Activated gamma-delta T cell treated with Interleukin-2 at 50 U/mL for 16 hours (primary cell): ENCODE results near the gene NEUROG1.
"Not testable (repeated sequence)": the region's sequence is repeated elsewhere in the genome, so short reads cannot be mapped to it uniquely, and the experiment has no call there.

ENCODE experiments used
- DNase-seq: peaks from one replicate; pipeline ENCODE4 v3.0.0-alpha.2; 2020

Gene NEUROG1

GRCh38 chr5:135534609-135535419 is 950 bp downstream of the NEUROG1 start:
- no peak for DNase-seq

DNA sequence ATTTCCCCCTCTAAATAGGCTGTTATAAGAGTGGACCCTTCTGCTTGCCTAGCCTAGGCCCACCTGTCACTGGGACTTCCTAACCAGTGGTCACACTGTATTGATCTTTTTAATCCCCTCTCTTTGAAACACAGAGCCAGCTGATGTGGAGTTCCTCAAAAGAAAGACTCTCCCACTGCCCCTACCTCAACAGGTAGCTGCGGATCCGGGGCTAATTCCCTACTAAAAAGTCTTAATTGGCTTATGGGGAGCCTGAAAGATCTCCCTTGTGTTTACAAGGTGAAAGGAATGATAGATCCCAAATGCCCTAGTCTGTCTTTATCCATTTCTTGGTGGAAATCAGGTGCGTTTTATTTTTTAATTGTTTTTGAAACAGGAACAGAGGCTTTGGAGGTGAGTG is 2.0 kb downstream of the NEUROG1 start:
- DNase-seq = no peak

- DNase-seq = no peak
Measured at GRCh38 chr5:135533334-135533733, 2.4 kb downstream of the NEUROG1 start.

- not testable (repeated sequence) for DNase-seq
Measured at GRCh38 chr5:135529576-135529975, 6.2 kb downstream of the NEUROG1 start.

GRCh38 chr5:135526924-135527323 is 8.8 kb downstream of the NEUROG1 start:
- no peak for DNase-seq

GRCh38 chr5:135521964-135522363 is 13.8 kb downstream of the NEUROG1 start:
- DNase-seq = no peak

DNA sequence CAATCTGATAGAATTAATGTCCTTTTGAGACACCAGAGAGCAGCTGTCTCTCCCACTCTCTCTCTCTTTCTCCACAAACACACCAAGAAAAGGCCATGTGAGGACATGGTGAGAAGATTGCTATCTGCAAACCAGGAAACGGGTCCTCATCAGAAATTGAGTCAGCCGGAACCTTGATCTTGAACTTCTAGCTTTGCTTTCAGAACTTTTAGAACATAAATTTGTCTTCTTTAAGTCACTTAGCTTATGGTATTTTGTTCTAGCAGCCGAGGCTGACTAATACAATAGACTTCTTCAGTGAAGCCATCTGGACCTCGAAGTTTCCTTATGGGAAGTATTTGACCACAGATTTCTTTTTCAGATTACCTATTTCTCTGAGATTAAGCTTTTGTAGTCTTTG is 18.1 kb downstream of the NEUROG1 start:
- no peak for DNase-seq

GRCh38 chr5:135514116-135514515 is 21.6 kb downstream of the NEUROG1 start:
- DNase-seq = no peak

- no peak for DNase-seq
Measured at GRCh38 chr5:135511761-135512575, 23.8 kb downstream of the NEUROG1 start.

GRCh38 chr5:135509995-135510394 is 25.8 kb downstream of the NEUROG1 start:
- DNase-seq = no peak

- no peak for DNase-seq
Measured at GRCh38 chr5:135508496-135509005, 27.2 kb downstream of the NEUROG1 start.

DNA sequence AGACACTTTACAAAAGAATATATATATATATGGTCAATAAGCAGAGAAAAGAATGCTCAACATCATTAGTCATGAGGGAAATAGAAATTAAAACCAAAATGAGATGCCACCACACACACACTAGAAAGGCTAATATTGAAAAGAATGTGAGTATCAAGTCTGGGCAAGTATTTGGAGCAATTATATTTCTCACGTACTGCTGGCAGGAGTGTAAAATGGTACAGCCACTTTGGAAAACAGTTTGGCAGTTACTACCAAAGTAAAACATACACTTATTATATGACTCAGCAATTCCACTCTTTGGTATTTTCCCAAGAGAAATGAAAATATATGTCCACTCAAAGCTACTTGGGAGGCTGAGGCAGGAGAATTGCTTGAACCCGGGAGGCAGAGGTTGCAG is 29.8 kb downstream of the NEUROG1 start:
- no peak for DNase-seq

GRCh38 chr5:135504376-135504775 is 31.4 kb downstream of the NEUROG1 start:
- DNase-seq = no peak

DNA sequence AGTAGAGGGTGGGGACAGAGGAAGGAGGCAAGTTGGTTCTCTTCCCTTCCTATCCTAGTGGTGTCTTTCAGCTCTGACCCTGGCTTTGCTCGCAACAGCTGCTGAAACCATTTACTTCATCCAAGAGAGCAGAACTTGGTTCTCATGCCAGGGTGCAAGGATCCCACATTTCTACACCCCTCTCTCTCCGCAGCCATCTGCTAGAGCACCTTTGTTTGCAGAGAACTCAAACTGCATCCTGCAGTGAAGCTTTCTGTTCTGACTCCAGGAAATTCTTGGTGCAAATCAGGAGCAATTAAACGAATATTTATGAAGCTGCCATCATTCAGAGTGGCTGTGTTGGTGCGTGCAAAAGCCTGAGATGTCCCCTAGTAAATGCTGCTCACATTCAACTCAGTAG is 31.9 kb downstream of the NEUROG1 start:
- DNase-seq = no peak

DNA sequence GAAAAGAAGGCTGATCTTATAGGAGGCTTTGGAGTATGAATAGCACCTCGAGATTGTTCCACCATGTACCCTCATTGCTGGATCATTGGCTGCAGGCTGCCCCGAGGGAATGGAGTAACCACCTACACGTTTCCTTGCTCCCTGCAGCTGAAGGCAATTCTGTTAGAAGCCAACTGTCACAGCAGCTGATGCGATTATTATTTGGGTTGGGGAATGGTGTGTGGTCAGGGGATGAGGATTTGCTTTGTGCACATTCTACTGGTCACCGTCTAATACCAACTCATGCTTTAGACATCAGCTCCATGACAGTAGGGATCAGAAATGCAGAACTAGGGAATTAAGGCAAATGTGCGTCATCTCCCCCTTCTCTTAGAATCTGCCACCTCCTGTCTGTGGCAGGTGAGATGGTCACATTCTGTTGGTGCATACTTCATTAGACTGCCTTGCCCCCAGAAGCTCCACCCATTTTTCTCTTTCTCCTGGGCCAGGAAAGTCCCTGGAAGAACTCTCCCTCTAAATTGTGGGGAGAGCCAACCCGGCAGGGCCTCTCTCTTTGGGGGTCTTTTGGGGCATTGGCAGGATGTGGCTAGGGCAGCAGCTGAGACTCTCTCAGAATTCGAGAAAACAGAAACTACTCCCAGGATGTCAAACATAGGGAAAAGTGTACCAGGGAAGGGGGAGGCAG is 32.8 kb downstream of the NEUROG1 start:
- DNase-seq = no peak

DNA sequence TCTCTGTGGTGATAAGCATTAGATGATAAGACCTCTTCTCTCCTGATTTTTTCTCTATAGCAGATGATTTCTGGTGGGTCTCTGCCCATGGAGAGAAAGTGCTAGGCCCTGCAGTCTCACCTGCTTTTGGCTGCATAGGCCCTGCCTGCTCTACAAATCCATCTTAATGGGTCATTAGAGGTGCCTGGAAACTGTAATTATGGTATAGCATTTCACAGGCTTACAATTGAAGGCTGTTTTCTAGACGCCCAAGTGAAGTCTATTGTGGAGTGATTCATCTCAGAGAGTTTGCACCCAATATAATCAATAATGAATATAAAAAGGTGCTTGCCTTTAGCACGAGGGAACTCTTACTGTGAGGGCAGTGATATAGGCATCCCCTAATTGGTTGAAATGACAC is 33.8 kb downstream of the NEUROG1 start:
- DNase-seq = no peak

DNA sequence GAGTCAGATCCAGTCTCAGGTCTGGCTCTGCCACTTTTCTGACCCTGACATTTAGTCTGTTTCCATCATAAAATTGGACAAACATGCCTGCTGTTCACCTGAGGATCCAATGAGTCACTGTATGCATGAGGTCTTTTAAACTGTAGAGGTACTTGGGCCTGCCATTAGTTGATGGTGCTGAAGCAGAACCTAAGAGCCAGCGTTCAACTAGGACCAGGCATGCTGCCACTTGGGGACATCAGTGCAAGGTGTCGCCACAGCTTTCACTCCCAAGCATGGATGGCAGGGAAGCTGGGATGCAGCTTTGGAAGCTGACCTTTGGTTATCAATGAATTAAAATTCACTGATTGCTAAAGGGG is 37.1 kb downstream of the NEUROG1 start:
- DNase-seq = no peak

- no peak for DNase-seq
Measured at GRCh38 chr5:135497971-135498636, 37.7 kb downstream of the NEUROG1 start.

DNA sequence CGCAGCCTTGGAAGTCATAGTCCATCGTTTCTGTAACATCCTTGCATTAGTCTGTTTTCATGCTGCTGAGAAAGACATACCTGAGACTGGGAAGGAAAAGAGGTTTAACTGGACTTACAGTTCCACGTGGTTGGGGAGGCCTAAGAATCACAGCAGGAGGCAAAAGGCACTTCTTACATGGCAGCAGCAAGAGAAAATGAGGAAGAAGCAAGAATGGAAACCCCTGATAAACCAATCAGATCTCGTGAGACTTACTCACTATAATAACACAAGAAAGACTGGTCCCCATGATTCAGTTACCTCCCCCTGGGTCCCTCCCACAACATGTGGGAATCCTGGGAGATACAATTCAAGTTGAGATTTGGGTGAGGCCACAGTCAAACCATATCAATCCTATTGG is 40.2 kb downstream of the NEUROG1 start:
- not testable (repeated sequence) for DNase-seq

DNA sequence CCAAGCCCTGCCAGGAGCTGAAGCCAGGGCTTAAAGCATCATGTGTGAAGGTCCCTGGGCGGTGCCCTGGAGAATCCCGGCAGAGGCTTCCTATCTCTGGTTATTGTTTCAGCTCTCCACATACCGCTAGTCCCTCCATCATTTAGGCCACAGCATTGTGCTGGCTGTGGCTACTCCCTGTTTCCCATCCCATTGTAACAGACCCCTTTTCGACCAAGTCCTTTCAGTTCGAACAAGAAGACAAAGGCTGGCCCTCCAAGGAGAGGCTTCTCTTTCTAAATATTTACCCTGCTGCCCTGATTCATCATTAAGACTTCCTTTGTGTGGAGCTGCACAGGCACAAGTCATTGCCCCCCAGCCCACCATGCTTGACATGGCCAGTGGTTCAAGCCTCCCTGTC is 41.6 kb downstream of the NEUROG1 start:
- no peak for DNase-seq

DNA sequence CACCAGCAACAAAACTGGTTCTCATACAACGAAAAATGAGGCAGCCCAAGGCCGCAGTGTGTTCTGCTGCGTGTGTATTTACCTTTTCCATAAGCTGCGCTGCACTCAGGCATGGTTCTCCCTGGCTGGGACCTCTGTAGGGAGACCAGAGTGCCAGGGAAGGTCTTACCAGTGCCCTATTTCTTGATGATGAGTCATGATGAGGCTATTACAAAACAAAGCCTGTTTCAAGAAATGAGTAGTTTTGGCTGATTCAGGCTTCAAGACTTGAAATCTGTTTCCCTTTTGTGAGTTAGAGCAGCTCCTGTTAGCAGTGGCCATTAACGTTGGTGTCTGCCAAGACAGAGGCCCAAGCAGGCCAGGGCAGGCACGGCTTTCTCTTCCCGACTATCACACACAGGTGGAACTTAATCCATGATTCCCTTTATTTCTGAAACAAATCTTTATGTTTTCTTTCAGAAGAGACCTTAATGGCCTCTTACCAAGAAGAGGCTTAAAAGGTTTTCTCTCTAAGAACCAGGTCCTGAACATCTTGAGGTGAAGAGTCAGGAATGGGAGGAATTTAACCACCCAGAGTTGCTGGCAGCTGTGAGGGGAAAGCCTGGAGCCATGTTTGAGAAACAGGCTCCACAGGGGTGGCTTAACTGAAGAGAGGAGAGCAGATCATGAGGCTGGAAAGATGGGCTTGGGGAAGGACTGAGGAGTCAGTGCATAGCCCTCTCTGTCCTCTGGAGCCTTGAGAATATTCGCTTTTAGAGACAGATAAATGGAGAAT is 42.2 kb downstream of the NEUROG1 start:
- no peak for DNase-seq

DNA sequence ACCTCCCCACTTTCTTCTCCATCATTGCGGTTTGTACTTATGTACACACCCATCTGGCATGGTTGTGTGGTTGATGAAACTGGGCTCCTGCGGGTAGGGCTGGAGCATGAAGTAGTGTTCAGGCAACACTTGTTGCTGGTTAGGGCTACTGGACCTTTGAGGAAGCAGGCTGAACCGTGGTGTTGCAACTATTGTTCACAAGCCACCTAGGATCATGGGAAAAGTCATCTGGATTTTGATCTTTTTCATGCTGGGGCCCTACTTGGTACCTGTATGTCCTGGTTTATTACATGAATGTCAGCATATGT is 43.5 kb downstream of the NEUROG1 start:
- DNase-seq = no peak
